Mucosa of rectum (tissue), 2 donors: Measurements from ENCODE around the gene LITAF.

Source experiments
- H3K27ac ChIP-seq, 2 donors: one replicate each; pipeline ENCODE4 v1.7.0; 2013; ENCODE audit warnings: inconsistent platforms in 2 of 2, low read depth in 2 of 2, low read length in 2 of 2
- H3K27me3 ChIP-seq, 2 donors: one replicate each; pipeline ENCODE4 v1.7.0; 2013; ENCODE audit warnings: low read length in 2 of 2; ENCODE audit not compliant: control insufficient read depth in 2 of 2, insufficient read depth in 2 of 2
- H3K36me3 ChIP-seq, 2 donors: one replicate each; pipeline ENCODE4 v1.7.0; 2013; ENCODE audit warnings: low read length in 2 of 2; ENCODE audit not compliant: control insufficient read depth in 2 of 2, insufficient read depth in 2 of 2
- H3K4me1 ChIP-seq, 2 donors: one replicate each; pipeline ENCODE4 v1.7.0; 2013; ENCODE audit warnings: low read length in 2 of 2, mild to moderate bottlenecking in 1 of 2; ENCODE audit not compliant: control insufficient read depth in 2 of 2, insufficient read depth in 2 of 2
- H3K4me3 ChIP-seq, 2 donors: one replicate each; pipeline ENCODE4 v1.7.0; 2013; ENCODE audit warnings: low read length in 2 of 2
- H3K9ac ChIP-seq, 2 donors: one replicate each; pipeline ENCODE4 v1.7.0; 2013; ENCODE audit warnings: low read length in 2 of 2, low read depth in 1 of 2, mild to moderate bottlenecking in 1 of 2
- H3K9me3 ChIP-seq, 2 donors: one replicate each; pipeline ENCODE4 v1.7.0; 2013; ENCODE audit warnings: low read length in 2 of 2; ENCODE audit not compliant: control insufficient read depth in 2 of 2
- donor health status: healthy.
- donor health status: Normal muscosa, but diverticular disease.

LITAF gene

GRCh38 chr16:11586856-11587642, at the start of gene LITAF:
LITAF (minus strand) TSS chr16:11586919; CDS start chr16:11556730, 30,189 bp downstream.
- no peaks in the 10 kb centered on the region for H3K27me3 ChIP-seq
- peak within 1 kb of the TSS; percentile 82 for H3K4me3 ChIP-seq
- no peaks in the 10 kb centered on the region for H3K9me3 ChIP-seq
- H3K4me1 ChIP-seq = peaks cover 22 to 42% of the 10 kb centered on the region in 2 donors
- peak within 1 kb of the TSS; percentile 88 to 96 for H3K27ac ChIP-seq
- H3K9ac ChIP-seq = peak within 1 kb of the TSS; percentile 78 to 96
- no peaks in the 10 kb centered on the region for H3K36me3 ChIP-seq

GRCh38 chr16:11636172-11636721, 49.5 kb upstream of the LITAF start:
- peak overlapping the region; percentile 77 to 89 for H3K27ac ChIP-seq
- H3K4me1 ChIP-seq = peaks cover 23 to 32% of the 10 kb centered on the region in 2 donors
- H3K4me3 ChIP-seq = peak overlapping the region; percentile 33 to 46

GRCh38 chr16:11635679-11636171, 49.0 kb upstream of the LITAF start:
- H3K9ac ChIP-seq = peak overlapping the region in 1 of 2 donors; percentile 68
- H3K36me3 ChIP-seq = no peaks in the 10 kb centered on the region
- H3K9me3 ChIP-seq = no peaks in the 10 kb centered on the region
- peak overlapping the region; percentile 77 to 89 for H3K27ac ChIP-seq
- peak overlapping the region; percentile 33 to 46 for H3K4me3 ChIP-seq
- H3K27me3 ChIP-seq = no peaks in the 10 kb centered on the region
- H3K4me1 ChIP-seq = peaks cover 18 to 29% of the 10 kb centered on the region in 2 donors

More at GRCh38 chr16:11636172-11636721, 49.5 kb upstream of the LITAF start:
- Histone ChIP-seq H3K9ac (peak overlapping the region in 1 of 2 donors; percentile 68), H3K36me3 (no peaks in the 10 kb centered on the region), H3K27me3 (no peaks in the 10 kb centered on the region), H3K9me3 (no peaks in the 10 kb centered on the region)

DNA sequence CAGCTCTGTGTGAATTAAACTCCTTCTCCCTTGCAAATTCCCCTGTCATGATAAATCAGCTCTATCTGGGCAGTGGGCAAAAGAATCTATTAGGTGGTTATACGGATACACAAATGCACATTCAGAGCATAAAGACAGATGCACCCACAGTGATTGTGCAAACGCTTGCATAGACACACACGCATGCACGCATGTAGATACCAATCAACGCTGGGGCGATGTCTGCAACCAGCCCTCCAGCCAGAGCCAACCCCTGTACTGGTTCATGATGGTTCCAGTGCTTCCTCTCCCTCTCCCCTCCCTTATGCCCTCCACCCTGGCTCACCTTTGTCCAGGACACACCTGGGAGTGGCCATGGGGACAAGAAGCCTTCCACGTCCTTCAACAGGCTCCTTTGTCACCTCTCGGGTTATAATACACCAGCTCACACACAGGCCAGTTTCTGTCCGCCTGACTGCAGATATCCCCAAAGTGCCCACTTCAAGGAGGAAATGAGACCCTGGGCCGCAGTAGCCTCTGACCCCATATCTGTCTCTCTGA, 48.5 kb upstream of the LITAF start:
- peak overlapping the region; percentile 77 to 89 for H3K27ac ChIP-seq
- H3K36me3 ChIP-seq = no peaks in the 10 kb centered on the region
- H3K9ac ChIP-seq = peak overlapping the region in 1 of 2 donors; percentile 68
- H3K27me3 ChIP-seq = no peaks in the 10 kb centered on the region
- peaks cover 14 to 24% of the 10 kb centered on the region in 2 donors for H3K4me1 ChIP-seq
- peak overlapping the region; percentile 33 to 46 for H3K4me3 ChIP-seq
- H3K9me3 ChIP-seq = no peaks in the 10 kb centered on the region

DNA sequence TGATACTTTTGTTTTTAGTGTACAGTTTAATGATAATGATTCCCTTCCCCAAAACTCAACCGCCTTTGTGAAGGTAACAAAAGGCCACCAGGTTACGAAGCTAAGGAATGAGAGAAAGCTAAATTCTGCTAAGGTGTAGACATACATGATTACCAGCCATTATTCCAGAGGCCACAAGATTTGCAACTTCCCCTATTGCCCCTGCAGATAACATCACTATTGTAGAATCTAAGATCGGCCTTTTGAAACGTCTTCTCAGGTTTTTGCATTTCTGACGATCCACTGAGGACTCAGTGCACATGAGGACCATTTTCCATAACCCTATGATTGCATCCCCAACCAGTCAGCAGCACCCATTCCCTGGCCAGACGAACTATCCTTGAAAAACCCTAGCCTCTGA, 47.6 kb upstream of the LITAF start:
- Histone ChIP-seq H3K4me3 (no peak overlapping the region), H3K9ac (no peak overlapping the region), H3K4me1 (peaks cover 14 to 22% of the 10 kb centered on the region in 2 donors), H3K27me3 (no peaks in the 10 kb centered on the region), H3K9me3 (no peaks in the 10 kb centered on the region), H3K27ac (no peak overlapping the region), H3K36me3 (no peaks in the 10 kb centered on the region)

DNA sequence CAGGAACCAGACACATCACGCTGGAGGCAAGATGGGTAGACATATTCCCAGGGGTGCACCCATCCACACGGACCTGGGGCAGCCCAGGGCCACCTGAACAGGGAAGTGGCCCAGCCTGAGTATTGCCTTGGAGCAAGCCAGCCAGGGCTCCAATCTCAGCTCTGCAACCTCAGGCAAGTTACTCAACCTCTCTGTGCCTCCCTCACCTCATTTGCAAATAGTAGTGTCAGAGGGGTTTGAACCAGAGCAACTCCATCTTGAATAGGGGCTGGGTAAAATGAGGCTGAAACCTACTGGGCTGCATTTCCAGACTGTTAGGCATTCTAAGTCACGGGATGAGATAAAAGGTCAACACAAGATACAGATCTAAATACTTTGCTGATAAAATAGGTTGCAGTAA, 46.4 kb upstream of the LITAF start:
- Histone ChIP-seq H3K36me3 (no peaks in the 10 kb centered on the region), H3K4me1 (peaks cover 14 to 24% of the 10 kb centered on the region in 2 donors), H3K9me3 (no peaks in the 10 kb centered on the region), H3K4me3 (no peak overlapping the region), H3K9ac (no peak overlapping the region), H3K27me3 (no peaks in the 10 kb centered on the region), H3K27ac (peak overlapping the region in 1 of 2 donors; percentile 52)

- no peak overlapping the region for H3K4me3 ChIP-seq
- no peaks in the 10 kb centered on the region for H3K36me3 ChIP-seq
- peaks cover 14 to 24% of the 10 kb centered on the region in 2 donors for H3K4me1 ChIP-seq
- no peaks in the 10 kb centered on the region for H3K27me3 ChIP-seq
- peak overlapping the region; percentile 52 to 55 for H3K27ac ChIP-seq
- no peaks in the 10 kb centered on the region for H3K9me3 ChIP-seq
- H3K9ac ChIP-seq = peak overlapping the region in 1 of 2 donors; percentile 24
Measured at GRCh38 chr16:11632455-11632939, 45.8 kb upstream of the LITAF start.

GRCh38 chr16:11631214-11631613, 44.5 kb upstream of the LITAF start:
- no peaks in the 10 kb centered on the region for H3K9me3 ChIP-seq
- no peak overlapping the region for H3K9ac ChIP-seq
- no peak overlapping the region for H3K4me3 ChIP-seq
- H3K4me1 ChIP-seq = peaks cover 14 to 22% of the 10 kb centered on the region in 2 donors
- no peaks in the 10 kb centered on the region for H3K36me3 ChIP-seq
- H3K27me3 ChIP-seq = no peaks in the 10 kb centered on the region
- H3K27ac ChIP-seq = no peak overlapping the region

DNA sequence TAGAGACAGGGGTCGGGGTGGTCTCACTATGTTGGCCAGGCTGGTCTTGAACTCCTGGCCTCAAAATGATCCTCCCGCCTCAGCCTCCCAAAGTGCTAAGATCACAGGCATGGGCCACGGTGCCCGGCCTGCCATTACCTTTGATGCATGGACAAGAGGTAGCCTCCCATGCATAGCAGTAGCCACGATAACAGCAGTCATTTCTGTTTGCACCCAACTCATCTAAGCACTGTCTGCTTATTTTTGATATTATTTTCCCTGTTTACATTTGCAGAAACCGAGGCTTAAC, 44.0 kb upstream of the LITAF start:
- H3K36me3 ChIP-seq = no peaks in the 10 kb centered on the region
- no peak overlapping the region for H3K4me3 ChIP-seq
- no peaks in the 10 kb centered on the region for H3K27me3 ChIP-seq
- H3K27ac ChIP-seq = no peak overlapping the region
- peaks cover 12 to 18% of the 10 kb centered on the region in 2 donors for H3K4me1 ChIP-seq
- no peaks in the 10 kb centered on the region for H3K9me3 ChIP-seq
- no peak overlapping the region for H3K9ac ChIP-seq
